Activated CD4-positive, CD25-positive, alpha-beta regulatory T cell (primary cell): ENCODE measurements around the gene FILIP1.
"Not testable (repeated sequence)": the region's sequence is repeated elsewhere in the genome, so short reads cannot be mapped to it uniquely, and the experiment has no call there.

ENCODE experiments used
- DNase-seq, 4 experiments: peaks; one replicate each; lab custom pipeline; 2025; lab: John Stamatoyannopoulos, UW

The FILIP1 gene

DNA sequence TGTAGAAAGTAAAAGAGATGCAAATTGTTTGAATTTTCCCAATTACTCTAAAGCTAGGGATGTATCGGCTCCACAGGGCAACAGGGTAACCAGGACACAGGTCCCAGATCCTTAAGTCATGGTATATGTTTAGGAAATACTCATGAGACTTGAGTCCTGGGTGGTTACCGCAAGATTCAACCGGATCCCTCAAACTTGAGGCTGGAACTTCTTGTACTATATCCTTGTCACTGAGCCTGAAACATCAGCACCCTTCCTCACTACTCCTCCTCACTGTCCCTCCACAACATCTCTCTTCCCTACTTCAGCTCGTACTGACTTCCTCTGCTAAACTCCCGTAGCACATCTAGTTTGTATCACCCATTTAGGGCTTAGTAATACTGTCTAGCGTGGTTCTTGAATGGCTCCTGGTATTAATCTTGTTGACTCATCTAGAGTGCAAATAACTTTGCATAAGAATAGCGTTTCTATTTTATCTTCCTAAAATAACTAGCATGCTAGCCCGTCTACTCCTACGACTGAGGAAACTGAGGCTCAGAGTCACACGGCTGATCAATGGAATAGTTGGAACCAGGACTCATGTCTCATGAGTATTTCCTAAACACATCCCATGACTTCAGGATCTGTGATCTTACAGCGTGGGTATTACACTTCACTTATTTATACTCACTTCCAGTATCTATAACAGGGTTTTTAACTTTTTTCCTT lies 72.1 kb downstream of the FILIP1 start:
- DNase-seq: no peak

DNA sequence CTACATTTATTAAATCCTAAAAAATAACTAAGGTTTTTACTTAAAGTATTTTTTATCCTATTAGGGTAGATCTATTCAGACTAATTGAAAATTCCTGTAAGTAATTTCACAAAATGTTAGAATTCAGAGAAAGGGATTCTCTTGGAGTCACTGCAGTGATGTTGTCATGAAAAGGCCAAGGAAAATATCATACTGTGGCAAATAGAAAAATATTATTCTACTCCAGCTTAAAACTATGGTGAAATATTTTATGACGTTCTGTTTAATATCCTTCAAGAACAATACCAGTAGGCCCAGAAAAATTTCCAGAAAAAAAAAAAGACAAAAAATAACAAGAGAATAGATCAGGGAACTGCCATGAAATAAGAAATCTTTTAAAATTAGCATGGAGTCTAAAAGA lies 73.6 kb downstream of the FILIP1 start:
- DNase-seq: no peak

DNA sequence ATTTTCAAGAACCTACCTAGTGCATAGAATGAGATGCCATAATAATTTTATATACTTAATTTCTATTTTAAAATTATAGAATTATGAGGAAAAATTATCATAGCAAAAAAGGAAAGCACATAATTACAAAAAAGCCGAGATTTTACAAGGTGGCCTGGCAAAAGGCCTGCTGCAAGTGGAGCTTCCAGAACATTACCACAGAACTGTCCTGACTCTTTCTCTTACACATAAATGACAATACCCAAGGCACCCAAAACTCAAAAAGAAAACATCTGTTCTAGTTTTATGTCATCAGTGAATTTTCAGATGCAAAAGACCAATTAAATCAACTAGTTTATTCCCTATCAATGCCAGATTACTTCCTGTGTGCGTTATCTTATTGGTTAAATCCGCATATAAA lies 74.2 kb downstream of the FILIP1 start:
- no peak for DNase-seq

GRCh38 chr6:75418233-75418632 lies 75.4 kb downstream of the FILIP1 start:
- DNase-seq: no peak

DNA sequence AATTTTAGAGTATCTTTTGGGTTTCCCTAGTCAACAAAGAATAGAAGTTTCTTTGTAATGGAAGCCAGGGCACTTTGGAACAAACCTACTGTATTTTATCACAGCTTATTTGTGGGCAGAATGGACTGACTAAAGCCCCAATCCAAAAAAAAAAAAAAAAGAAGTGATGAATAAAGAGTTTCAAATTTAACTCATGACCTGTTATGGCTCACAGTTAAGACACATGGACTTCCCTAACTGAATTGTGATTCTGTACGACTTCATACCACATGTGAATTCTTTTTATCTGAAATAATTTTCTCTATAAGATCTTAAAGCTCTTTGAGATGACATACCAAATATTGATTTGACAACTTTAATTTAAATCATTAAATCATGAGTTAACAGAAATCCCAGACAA lies 77.2 kb downstream of the FILIP1 start:
- DNase-seq: no peak

DNA sequence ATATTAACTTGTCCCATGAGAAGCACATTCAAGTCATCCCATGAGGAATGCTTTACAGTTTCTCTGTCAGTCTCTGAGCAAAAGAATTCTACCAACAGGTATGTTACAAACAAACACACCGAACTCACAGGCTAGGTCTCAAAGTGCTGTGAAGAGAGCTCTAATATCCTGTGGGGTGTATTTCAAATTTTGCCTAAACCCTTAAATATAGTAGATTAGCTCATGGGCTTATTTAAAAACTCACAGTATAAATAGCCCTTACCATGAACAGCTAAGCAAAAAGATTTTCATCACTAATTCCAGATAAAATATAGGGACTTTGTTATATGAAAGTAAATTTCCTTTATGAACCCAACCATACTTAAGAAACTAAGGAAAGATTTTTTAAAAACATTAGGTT lies 77.8 kb downstream of the FILIP1 start:
- DNase-seq: no peak

GRCh38 chr6:75414445-75415021 lies 79.1 kb downstream of the FILIP1 start:
- DNase-seq: no peak

DNA sequence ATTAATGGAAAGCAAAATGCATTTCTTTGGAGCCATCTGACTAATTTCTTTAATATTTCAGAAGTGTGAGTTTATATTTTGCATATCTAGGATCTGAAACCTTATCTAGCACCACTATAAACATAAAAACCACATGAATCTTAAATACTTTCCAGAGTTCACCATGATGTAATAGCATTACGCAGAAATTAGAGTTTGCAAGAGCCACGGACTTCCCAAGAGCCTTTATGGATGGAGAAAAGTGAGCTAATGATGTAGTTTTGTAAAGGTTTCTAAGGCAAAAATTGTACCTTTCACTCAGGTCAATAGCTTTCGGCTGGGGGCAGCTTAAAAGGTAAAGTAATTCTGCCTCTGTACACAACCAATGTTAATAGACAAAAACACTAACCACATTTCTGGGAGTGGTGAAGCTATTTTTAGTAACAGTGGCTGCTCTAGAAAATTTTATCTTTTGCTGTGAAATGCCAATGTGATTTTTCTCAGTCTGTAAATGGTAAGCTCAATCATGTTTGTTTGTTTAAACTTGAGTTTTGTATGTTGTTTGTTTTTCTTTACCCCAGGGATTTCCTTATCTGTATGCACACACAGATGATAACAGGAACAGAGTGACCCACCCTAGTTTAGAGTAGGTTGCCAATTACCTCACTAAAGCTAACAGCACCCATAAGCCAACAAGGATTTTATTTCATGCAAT lies 80.5 kb downstream of the FILIP1 start:
- DNase-seq: no peak

DNA sequence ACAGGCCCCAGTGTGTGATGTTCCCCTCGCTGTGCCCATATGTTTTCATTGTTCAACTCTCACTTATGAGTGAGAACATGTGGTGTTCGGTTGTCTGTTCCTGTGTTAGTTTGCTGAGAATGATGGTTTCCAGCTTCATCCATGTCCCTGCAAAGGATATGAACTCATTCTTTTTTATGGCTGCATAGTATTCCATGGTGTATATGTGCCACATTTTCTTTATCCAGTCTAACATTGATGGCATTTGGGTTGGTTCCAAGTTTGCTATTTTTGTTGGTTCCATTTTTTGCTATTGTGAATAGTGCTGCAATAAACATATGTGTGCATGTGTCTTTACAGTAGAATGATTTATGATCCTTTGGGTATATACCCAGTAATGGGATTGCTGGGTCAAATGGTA lies 83.0 kb downstream of the FILIP1 start:
- DNase-seq: not testable (repeated sequence)

- DNase-seq: no peak
Observed at GRCh38 chr6:75409928-75410327, 83.7 kb downstream of the FILIP1 start.

DNA sequence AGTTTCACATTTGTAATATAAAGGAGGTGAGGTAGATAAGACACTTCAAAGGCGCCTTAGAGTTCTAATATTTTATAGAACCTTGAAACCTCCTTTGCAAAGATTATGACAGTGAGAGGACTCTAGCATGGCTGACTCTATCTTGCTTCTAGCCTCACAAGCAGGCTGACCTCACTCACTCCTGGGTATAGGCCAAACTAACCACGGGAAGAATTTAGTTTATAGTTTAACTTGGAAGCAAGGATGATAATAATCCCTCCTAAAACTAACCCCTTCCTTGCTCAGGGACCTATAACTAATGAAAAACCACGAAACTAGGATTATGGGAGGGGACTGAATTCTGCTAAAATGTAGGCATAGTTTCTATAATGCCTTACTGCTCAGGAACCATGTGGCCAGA lies 84.3 kb downstream of the FILIP1 start:
- no peak for DNase-seq

- no peak for DNase-seq
Observed at GRCh38 chr6:75403563-75404080, 90.0 kb downstream of the FILIP1 start.

DNA sequence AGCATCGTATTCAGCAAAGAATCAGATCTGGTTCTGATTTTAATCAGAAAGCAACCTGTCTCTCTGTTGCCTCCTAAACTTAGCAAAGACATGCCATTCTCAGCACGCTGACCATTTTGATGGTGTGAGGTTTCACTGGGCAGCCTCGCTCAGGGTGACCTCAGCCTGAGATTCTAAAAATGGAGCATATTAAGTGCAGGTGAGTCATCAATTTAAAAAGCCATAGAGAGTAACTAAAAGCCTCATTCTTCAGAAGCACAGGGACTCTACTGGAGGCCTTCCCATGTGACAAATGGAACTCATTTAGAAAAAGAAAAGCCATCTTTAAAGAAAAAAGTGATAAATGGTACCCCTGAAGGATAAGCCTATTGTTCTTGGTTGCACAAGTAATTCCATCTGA lies 91.3 kb downstream of the FILIP1 start:
- no peak for DNase-seq

GRCh38 chr6:75397656-75398465 lies 95.7 kb downstream of the FILIP1 start:
- DNase-seq: no peak

GRCh38 chr6:75397171-75397570 lies 96.4 kb downstream of the FILIP1 start:
- no peak for DNase-seq

GRCh38 chr6:75396005-75396800 lies 97.4 kb downstream of the FILIP1 start:
- no peak for DNase-seq

DNA sequence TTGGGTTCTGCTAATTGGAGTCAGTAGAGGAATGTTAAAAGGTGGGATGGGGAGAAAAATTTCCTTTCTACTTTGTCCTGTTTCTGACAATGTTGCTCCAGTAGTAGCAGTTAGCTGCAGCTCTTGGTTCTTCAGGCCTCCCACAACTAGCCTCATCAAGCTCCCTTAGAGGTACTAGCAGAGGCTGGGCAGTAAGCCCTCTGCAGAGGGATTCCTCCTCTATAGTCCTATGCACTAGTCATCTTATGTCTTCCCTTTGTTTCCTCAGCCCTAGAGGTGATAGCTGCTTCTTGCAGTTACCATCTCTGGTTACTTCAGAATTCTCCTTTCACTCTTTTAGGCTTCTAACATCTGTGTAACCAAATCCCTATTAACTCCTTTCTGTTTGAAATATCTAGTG lies 99.8 kb downstream of the FILIP1 start:
- DNase-seq: no peak

DNA sequence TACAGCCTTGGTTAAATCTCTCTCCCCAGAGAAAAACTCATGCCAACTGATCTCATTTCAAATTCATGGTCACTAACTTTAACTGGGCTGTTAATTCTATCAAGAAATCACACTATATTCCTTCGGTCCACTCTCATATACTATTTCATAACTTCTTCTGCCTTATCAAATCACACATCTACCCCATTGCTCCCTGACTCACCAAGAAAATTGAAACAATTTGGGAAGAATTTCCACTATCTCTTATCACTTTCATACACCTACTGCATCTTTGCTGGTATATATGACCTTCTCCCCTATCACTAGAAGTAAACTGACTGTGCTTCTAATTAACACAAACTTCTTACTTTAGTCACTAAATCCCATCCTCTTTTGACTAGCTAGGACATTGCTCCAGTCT lies 102.3 kb downstream of the FILIP1 start:
- no peak for DNase-seq

DNA sequence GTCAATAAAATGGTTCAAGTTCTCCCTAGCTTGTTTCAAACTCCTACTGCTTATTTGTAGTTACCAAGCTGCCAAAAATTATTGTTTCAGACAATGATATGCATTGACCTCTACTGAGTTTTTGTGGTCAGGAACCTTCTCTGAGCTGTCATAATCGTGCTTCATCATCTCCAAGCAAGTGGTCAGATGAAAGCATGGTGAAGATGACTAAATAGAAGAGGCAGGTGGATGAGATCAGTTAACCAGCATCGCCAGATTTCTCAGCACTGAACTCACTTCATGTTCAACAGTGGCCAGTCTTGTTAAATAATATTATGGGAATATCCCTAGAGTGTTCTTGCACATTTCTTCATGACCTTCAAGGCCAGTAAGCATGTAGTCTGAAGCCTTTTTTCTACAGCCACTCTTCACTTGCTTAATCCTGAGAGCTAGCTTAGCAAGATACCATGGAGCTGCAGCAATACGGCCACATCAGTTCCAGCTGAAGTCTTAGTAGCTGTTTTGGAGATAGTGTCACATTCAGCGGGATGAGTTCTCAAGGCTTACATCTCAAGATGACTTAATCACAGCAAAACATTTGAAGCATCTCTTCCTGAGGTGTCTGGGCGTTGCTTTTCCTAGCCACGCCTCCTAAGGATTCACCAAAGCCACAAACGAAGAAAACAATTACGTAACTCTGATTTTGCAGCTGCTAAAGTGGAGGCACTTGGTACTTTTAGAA lies 107.4 kb downstream of the FILIP1 start:
- no peak for DNase-seq

GRCh38 chr6:75384116-75384515 lies 109.5 kb downstream of the FILIP1 start:
- no peak for DNase-seq

DNA sequence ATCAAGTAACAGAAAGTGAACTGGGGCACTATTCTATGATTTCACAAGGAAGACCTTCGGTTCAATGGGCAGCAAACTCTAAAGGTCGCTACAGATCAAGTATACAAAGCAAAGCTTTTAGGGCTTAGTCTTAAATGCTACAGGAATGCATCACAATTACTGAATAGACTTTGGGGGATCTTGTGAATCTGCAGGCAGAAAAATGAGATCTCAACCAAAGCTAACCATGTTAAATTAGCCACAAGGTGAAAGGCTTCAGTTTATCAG lies 111.0 kb downstream of the FILIP1 start:
- DNase-seq: no peak
